Kidney (tissue), 14 donors: Measurements from ENCODE around the gene NUFIP2. TPM values are rescaled to one million over a fixed set of nuclear protein-coding genes. Genes with fewer than 3 reads are reported as not detected.
A peak's percentile ranks its signal among the peaks of the same experiment; 100 is the strongest.
"Not testable (repeated sequence)": the region's sequence is repeated elsewhere in the genome, so short reads cannot be mapped to it uniquely, and the experiment has no call there.

ENCODE experiments used
- DNase-seq, 5 donors: peaks; one replicate each; pipeline ENCODE4 v3.0.0-alpha.2; 2013 to 2020
- FAIRE-seq: peaks from 2 replicates; lab custom pipeline; 2012; peaks lifted over from hg19 to GRCh38; lab: Jason Lieb, UNC
- H3K27ac ChIP-seq, 2 donors: one replicate each; pipeline ENCODE4 v1.7.0; 2013; ENCODE audit warnings: low read depth in 2 of 2, low read length in 2 of 2, inconsistent platforms in 1 of 2
- H3K27me3 ChIP-seq: one replicate; pipeline ENCODE4 v1.7.1; 2013; ENCODE audit warnings: low read length, inconsistent platforms; ENCODE audit not compliant: control insufficient read depth, insufficient read depth
- H3K36me3 ChIP-seq, 3 donors: one replicate each; pipeline versions ENCODE4 v1.7.0 to v1.7.1; 2013; ENCODE audit warnings: low read length in 3 of 3, control low read depth in 1 of 3, inconsistent platforms in 1 of 3; ENCODE audit not compliant: insufficient read depth in 3 of 3, control insufficient read depth in 2 of 3
- H3K4me1 ChIP-seq, 3 donors: one replicate each; pipeline versions ENCODE4 v1.7.0 to v1.7.1; 2013; ENCODE audit warnings: low read length in 3 of 3, inconsistent platforms in 1 of 3, low read depth in 1 of 3; ENCODE audit not compliant: control insufficient read depth in 2 of 3, insufficient read depth in 2 of 3
- H3K4me3 ChIP-seq, 3 donors: one replicate each; pipeline versions ENCODE4 v1.7.0 to v1.8.1; 2013; ENCODE audit warnings: low read length in 3 of 3, control low read depth in 1 of 3, inconsistent platforms in 1 of 3
- H3K9ac ChIP-seq, 3 donors: one replicate each; pipeline versions ENCODE4 v1.7.0 to v1.7.1; 2013; ENCODE audit warnings: low read length in 3 of 3, control low read depth in 1 of 3, inconsistent platforms in 1 of 3
- H3K9me3 ChIP-seq, 3 donors: one replicate each; pipeline versions ENCODE4 v1.7.0 to v1.7.1; 2013; ENCODE audit warnings: low read length in 3 of 3, control low read depth in 1 of 3, inconsistent platforms in 1 of 3; ENCODE audit not compliant: control insufficient read depth in 2 of 3, insufficient read depth in 1 of 3
- intact Hi-C: fragments of 100-400 bp; cut with DNase I; formaldehyde crosslinking; loops from one replicate; pipeline ENCODE4 v1.11.1; 2022
- polyA plus RNA-seq: library from polyadenylated mRNA; stranded (reverse); fragments of 350-450 nt; fragmentation: Illumina TruSeq; extraction: RNeasy Lipid Tissue Mini Kit (QIAGEN cat#74804); gene quantifications from one replicate; pipeline ENCODE4 v1.2.3, GENCODE V29; 2014; ENCODE audit warnings: low read depth, low replicate concordance; ENCODE audit not compliant: insufficient read depth
- total RNA-seq: library from RNA; stranded (reverse); fragmentation: NEBNext Ultra II Directional; extraction: Animal tissue kit (Norgen Biotek cat#: 25700); gene quantifications from one replicate; pipeline ENCODE4 v1.2.1, GENCODE V29; 2021
- TF ChIP-seq, protein P1 (sequence below): IDR thresholded peaks from 3 replicates; pipeline ENCODE4 v1.5.1; 2012; ENCODE audit warnings: mild to moderate bottlenecking, moderate library complexity, borderline replicate concordance; ENCODE audit not compliant: insufficient read depth; ENCODE audit errors: extremely low read depth
- donor health status: control.
- donor health status: control.
- donor health status: control.
- donor health status: control.
- donor health status: control.
- donor health status: DM: yes; HTN: yes; CAD: no.
- donor health status: Normal renal cell carcinoma (clear cell type).

Gene NUFIP2
- total and polyA plus RNA-seq, 2 donors from 2014 or later, result 7.6 to 52.3 TPM

DNA sequence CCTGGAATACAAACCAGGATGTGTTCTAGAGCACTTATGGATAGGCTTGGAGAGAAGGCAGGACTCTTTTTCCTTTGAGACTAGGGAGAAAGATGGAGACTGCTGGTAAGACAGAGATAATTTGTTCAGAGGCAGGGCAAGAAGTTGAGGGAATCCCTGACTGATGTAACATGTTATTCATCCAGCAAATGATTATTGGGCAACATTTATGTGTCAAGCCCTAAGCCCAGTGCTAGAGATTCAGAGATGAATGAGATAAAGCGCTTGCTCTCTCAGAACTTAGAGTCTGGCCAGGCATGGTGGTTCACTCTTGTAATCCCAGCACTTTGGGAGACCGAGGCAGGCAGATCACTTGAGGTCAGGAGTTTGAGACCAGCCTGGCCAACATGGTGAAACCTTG is 47.8 kb upstream of the NUFIP2 start:
- H3K4me3 ChIP-seq, result no peak overlapping the region
- H3K27ac ChIP-seq, result no peak overlapping the region
- TF ChIP-seq, protein P1, sequence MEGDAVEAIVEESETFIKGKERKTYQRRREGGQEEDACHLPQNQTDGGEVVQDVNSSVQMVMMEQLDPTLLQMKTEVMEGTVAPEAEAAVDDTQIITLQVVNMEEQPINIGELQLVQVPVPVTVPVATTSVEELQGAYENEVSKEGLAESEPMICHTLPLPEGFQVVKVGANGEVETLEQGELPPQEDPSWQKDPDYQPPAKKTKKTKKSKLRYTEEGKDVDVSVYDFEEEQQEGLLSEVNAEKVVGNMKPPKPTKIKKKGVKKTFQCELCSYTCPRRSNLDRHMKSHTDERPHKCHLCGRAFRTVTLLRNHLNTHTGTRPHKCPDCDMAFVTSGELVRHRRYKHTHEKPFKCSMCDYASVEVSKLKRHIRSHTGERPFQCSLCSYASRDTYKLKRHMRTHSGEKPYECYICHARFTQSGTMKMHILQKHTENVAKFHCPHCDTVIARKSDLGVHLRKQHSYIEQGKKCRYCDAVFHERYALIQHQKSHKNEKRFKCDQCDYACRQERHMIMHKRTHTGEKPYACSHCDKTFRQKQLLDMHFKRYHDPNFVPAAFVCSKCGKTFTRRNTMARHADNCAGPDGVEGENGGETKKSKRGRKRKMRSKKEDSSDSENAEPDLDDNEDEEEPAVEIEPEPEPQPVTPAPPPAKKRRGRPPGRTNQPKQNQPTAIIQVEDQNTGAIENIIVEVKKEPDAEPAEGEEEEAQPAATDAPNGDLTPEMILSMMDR, result no peak
- no peaks in the 10 kb centered on the region for H3K27me3 ChIP-seq
- H3K9me3 ChIP-seq, result no peaks in the 10 kb centered on the region
- FAIRE-seq (no peak), DNase-seq (no peak)
- H3K4me1 ChIP-seq, result no peaks in the 10 kb centered on the region
- intact Hi-C loops, result no loop called here
- no peaks in the 10 kb centered on the region for H3K36me3 ChIP-seq
- H3K9ac ChIP-seq, result no peak overlapping the region

DNA sequence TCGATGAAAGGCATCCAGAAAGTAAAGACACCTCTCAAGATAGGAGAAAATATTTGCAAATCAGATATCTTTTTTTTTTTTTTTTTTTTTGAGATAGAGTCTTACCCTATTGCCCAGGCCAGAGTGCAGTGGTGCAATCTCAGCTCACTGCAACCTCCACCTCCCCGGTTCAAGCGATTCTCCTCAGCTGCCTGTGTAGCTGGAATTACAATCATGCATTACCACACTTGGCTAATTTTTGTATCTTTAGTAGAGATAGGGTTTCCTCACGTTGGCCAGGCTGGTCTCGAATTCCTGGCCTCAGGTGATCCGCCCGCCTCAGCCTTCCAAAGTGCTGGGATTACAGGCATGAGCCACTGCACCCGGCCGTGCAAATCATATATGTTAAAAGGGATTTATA is 45.1 kb upstream of the NUFIP2 start:
- FAIRE-seq, H3K27ac ChIP-seq, H3K4me3 ChIP-seq: not testable (repeated sequence)

DNA sequence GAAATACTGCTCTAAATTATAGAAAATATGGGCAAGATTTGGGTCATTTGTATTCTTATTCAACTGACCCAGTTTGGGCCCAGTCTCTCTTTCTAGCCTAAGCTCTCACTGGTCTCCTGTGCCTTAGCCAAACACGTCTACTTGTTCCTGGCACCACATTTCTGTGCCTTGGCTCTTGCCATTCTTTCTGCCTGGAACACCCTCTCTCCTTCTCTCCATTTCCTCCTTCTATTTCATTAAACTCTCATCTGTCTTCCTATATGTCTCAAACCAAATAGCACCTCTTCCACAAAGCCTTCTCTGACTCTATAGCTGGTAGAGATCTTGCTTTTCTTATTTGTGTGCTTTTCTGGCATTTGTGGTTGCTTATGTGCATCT is 37.7 kb upstream of the NUFIP2 start:
- no peak overlapping the region for H3K4me3 ChIP-seq
- DNase-seq, result no peak
- TF ChIP-seq, protein P1, result no peak
- intact Hi-C loops, result no loop called here
- H3K36me3 ChIP-seq, result no peaks in the 10 kb centered on the region
- no peak for FAIRE-seq
- no peak overlapping the region for H3K9ac ChIP-seq
- no peaks in the 10 kb centered on the region for H3K27me3 ChIP-seq
- H3K9me3 ChIP-seq, result no peaks in the 10 kb centered on the region
- no peak overlapping the region for H3K27ac ChIP-seq
- no peaks in the 10 kb centered on the region for H3K4me1 ChIP-seq

More for the DNA sequence above, 45.1 kb upstream of the NUFIP2 start:
- H3K36me3 ChIP-seq, intact Hi-C loops, H3K27me3 ChIP-seq, H3K4me1 ChIP-seq, H3K9me3 ChIP-seq, H3K9ac ChIP-seq: not testable (repeated sequence)
- DNase-seq, result peak in 2 of 5 donors; percentile 10 to 18

DNA sequence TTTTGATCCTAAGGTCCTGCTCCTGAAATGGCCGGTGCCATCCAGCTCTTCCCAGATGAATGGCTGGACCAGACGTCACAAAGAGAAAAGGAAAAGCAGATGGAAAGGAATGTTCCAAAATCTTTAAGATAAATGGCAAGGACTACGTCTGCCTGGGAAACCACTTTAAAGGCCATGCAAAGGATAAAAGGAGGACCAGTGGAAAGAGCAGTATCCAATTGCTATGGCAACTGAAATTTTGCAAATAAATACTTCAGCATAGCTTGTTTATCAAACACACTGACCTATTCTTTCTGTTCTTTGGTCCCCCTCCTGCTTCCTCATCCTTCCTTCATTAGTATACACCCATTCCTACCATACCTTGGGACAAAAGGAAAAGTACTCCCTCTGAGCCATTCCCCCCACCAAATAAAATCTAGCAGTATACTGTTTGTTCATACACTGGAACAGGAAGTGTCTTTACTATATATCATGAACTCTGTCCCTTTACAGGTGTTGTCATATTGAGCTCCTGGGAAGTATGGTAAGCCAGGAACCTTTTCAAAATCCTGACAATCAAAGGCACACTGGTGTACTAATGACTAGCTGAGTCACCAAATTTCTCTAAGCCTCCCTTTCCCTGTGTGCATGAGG is 37.2 kb upstream of the NUFIP2 start:
- Histone ChIP-seq H3K27me3 (no peaks in the 10 kb centered on the region), H3K9me3 (no peaks in the 10 kb centered on the region), H3K4me3 (no peak overlapping the region), H3K4me1 (no peaks in the 10 kb centered on the region), H3K27ac (no peak overlapping the region), H3K9ac (no peak overlapping the region), H3K36me3 (no peaks in the 10 kb centered on the region)
- TF ChIP-seq, protein P1, result no peak
- intact Hi-C loops, result no loop called here
- FAIRE-seq (no peak), DNase-seq (no peak)
